Psoas muscle (tissue), 8 donors: ENCODE measurements around the gene POF1B. TPM values are rescaled to one million over a fixed set of nuclear protein-coding genes. Genes with fewer than 3 reads are reported as not detected.

Experiments used
- ATAC-seq, 4 donors: fragments of 200-7000 bp; cut with Tn5 transposase; one replicate each; pipeline ENCODE4 v1.9.1; 2020; ENCODE audit warnings: moderate library complexity in 3 of 4, mild to moderate bottlenecking in 2 of 4
- DNase-seq, 2 donors: peaks; one replicate each; pipeline ENCODE4 v3.0.0-alpha.2; 2020
- H3K27ac ChIP-seq: fragments of 200-600 bp; one replicate; pipeline ENCODE4 v1.8.0; 2022
- H3K27me3 ChIP-seq, 3 donors: fragments of 200-600 bp in 1 of 3; one replicate each; pipeline versions ENCODE4 v1.6.1 to v1.8.0; 2013 to 2022; ENCODE audit warnings: low read length in 2 of 3, mild to moderate bottlenecking in 2 of 3, moderate library complexity in 1 of 3; ENCODE audit not compliant: insufficient read depth in 3 of 3
- H3K36me3 ChIP-seq, 2 donors: fragments of 200-600 bp in 1 of 2; one replicate each; pipeline versions ENCODE4 v1.6.1 to v1.8.0; 2013 to 2022; ENCODE audit warnings: low read depth in 1 of 2, mild to moderate bottlenecking in 1 of 2, moderate library complexity in 1 of 2; ENCODE audit not compliant: insufficient read depth in 1 of 2
- H3K4me1 ChIP-seq: fragments of 200-600 bp; one replicate; pipeline ENCODE4 v1.8.0; 2022
- H3K4me3 ChIP-seq: fragments of 200-600 bp; one replicate; pipeline ENCODE4 v1.8.0; 2022; ENCODE audit warnings: mild to moderate bottlenecking
- H3K9me3 ChIP-seq: fragments of 200-600 bp; one replicate; pipeline ENCODE4 v1.8.0; 2022
- CTCF ChIP-seq: fragments of 200-600 bp; IDR thresholded peaks from one replicate; pipeline ENCODE4 v1.8.0; 2022; ENCODE audit warnings: antibody characterized with exemption
- WGBS, 3 donors: extraction: QIAGEN DNeasy Blood & Tissue Kit; methylation state at CpG; one replicate each; pipeline versions ENCODE4 v1.1.6 to v1.1.7; 2013; 5-methylcytosine and 5-hydroxymethylcytosine counted together
- intact Hi-C, 2 donors: fragments of 100-400 bp; cut with DNase I; formaldehyde crosslinking; loops; one replicate each; pipeline versions ENCODE4 v1.11.0 to v1.14.2; 2022
- long read RNA-seq, 2 donors: library from polyadenylated mRNA; unstranded; transcript quantifications; one replicate each; pipeline ENCODE4 v2.0.0, GENCODE V29; 2021
- polyA plus RNA-seq, 3 donors: library from polyadenylated mRNA; stranded (reverse); fragments of 200-250 nt; gene quantifications; one replicate each; pipeline ENCODE4 v1.2.3, GENCODE V29; 2013
- total RNA-seq, 4 donors: library from RNA; stranded (reverse); fragmentation: NEBNext Ultra II Directional in 2 of 4; extraction: Animal tissue kit (Norgen Biotek cat#: 25700) in 2 of 4; gene quantifications; one replicate each; pipeline versions ENCODE4 v1.2.1 to v1.2.4, GENCODE V29; 2021 to 2023
- donor health status: healthy with polysubstance abuse.
- donor health status: DM: no; HTN: no; CAD: no; lungs with moderate emphysema.
- donor health status: Bipolar disorder and iron deficiency.
- donor health status: healthy.
- donor health status: DM: yes; HTN: yes; CAD: no.
- donor health status: DM: no; HTN: no; CAD: no.
- donor health status: DM: no; HTN: no; CAD: no.
- donor health status: DM: yes; HTN: yes; CAD: no.

POF1B gene
- under 1 TPM in 1 of 4 donors, not detected in 3; 0.08 TPM for total RNA-seq
- polyA plus RNA-seq, result under 1 TPM in 2 of 3 donors, not detected in 1; 0.01 to 0.04 TPM
- long read RNA-seq, donor 1, result 0 reads
- long read RNA-seq, donor 2, result 0 reads

GRCh38 chrX:85379174-85379907 is at the start of gene POF1B:
POF1B (minus strand) TSS chrX:85379665; CDS start chrX:85379454, 211 bp downstream.
- no peak for DNase-seq
- H3K36me3 ChIP-seq, result no peaks in the 10 kb centered on the region
- H3K27me3 ChIP-seq, result no peaks in the 10 kb centered on the region
- H3K9me3 ChIP-seq, result no peaks in the 10 kb centered on the region
- H3K4me1 ChIP-seq, result no peaks in the 10 kb centered on the region
- no peak for ATAC-seq
- no peak for TF ChIP-seq CTCF
- H3K4me3 ChIP-seq, result no peak within 1 kb of the TSS
- 37 to 57% (median 55%) methylated on average over 12 of the region's 12 CpGs for WGBS, 3 donors
- intact Hi-C loops, result no loop called here
- no peak within 1 kb of the TSS for H3K27ac ChIP-seq

- DNase-seq (no peak), ATAC-seq (no peak)
- H3K4me1 ChIP-seq, result no peaks in the 10 kb centered on the region
- intact Hi-C loops, result no loop called here
- H3K9me3 ChIP-seq, result no peaks in the 10 kb centered on the region
- H3K4me3 ChIP-seq, result no peak overlapping the region
- H3K27ac ChIP-seq, result no peak overlapping the region
- no peaks in the 10 kb centered on the region for H3K36me3 ChIP-seq
- TF ChIP-seq CTCF, result no peak
- no peaks in the 10 kb centered on the region for H3K27me3 ChIP-seq
- 58 to 88% (median 88%) methylated on average over 1 of the region's 1 CpG for WGBS, 3 donors
Observed at GRCh38 chrX:85429066-85429465, 49.6 kb upstream of the POF1B start.

GRCh38 chrX:85419293-85419692 is 39.8 kb upstream of the POF1B start:
- no peak for DNase-seq
- no peak for TF ChIP-seq CTCF
- peaks cover 6% of the 10 kb centered on the region for H3K9me3 ChIP-seq

GRCh38 chrX:85391878-85392238 is 12.4 kb upstream of the POF1B start:
- intact Hi-C loops, result no loop called here
- Histone ChIP-seq H3K4me3 (no peak overlapping the region), H3K36me3 (no peaks in the 10 kb centered on the region), H3K4me1 (no peaks in the 10 kb centered on the region), H3K27ac (no peak overlapping the region), H3K27me3 (no peaks in the 10 kb centered on the region), H3K9me3 (no peaks in the 10 kb centered on the region)
- WGBS, 3 donors, result 75 to 83% (median 80%) methylated on average over 2 of the region's 2 CpGs
- no peak for ATAC-seq
- no peak for TF ChIP-seq CTCF
- DNase-seq, result no peak

More at GRCh38 chrX:85419293-85419692, 39.8 kb upstream of the POF1B start:
- intact Hi-C loops, result no loop called here
- no peaks in the 10 kb centered on the region for H3K36me3 ChIP-seq
- H3K27ac ChIP-seq, result no peak overlapping the region
- H3K4me1 ChIP-seq, result no peaks in the 10 kb centered on the region
- H3K4me3 ChIP-seq, result no peak overlapping the region
- H3K27me3 ChIP-seq, result no peaks in the 10 kb centered on the region
- no peak for ATAC-seq
